Neural progenitor cell (in vitro differentiated cells): Measurements from ENCODE around the gene RASGEF1B. TPM values are rescaled to one million over a fixed set of nuclear protein-coding genes. Genes with fewer than 3 reads are reported as not detected.

ENCODE experiments used
- DNase-seq: peaks from one replicate; pipeline ENCODE4 v3.0.0-alpha.2; 2016; ENCODE audit warnings: low spot score
- H2AFZ ChIP-seq: fragments of 200-600 bp; sonication (generic); replicated peaks from 2 replicates; pipeline ENCODE4 v1.6.1; 2016; ENCODE audit warnings: antibody characterized with exemption
- H3F3A ChIP-seq: fragments of 200-600 bp; sonication (generic); 2 replicates; pipeline ENCODE4 v1.6.1; 2016; ENCODE audit warnings: antibody characterized with exemption, low read depth
- H3K27ac ChIP-seq: fragments of 200-600 bp; sonication (generic); 2 replicates; pipeline ENCODE4 v1.5.1; 2016; ENCODE audit warnings: mild to moderate bottlenecking
- H3K27me3 ChIP-seq: fragments of 200-600 bp; sonication (generic); 2 replicates; pipeline ENCODE4 v1.6.1; 2016; ENCODE audit warnings: mild to moderate bottlenecking, moderate library complexity
- H3K36me3 ChIP-seq: fragments of 200-600 bp; sonication (generic); 2 replicates; pipeline ENCODE4 v1.5.1; 2016
- H3K4me1 ChIP-seq: fragments of 200-600 bp; sonication (generic); 2 replicates; pipeline ENCODE4 v1.6.1; 2016; ENCODE audit warnings: mixed run types
- H3K4me2 ChIP-seq: fragments of 200-600 bp; sonication (generic); 2 replicates; pipeline ENCODE4 v1.6.1; 2016
- H3K4me3 ChIP-seq: fragments of 200-600 bp; sonication (generic); 2 replicates; pipeline ENCODE4 v1.5.1; 2016
- H3K79me2 ChIP-seq: fragments of 200-600 bp; sonication (generic); 2 replicates; pipeline ENCODE4 v1.6.1; 2016; ENCODE audit warnings: low read depth
- H3K9ac ChIP-seq: fragments of 200-600 bp; sonication (generic); 2 replicates; pipeline ENCODE4 v1.6.1; 2016
- H3K9me3 ChIP-seq: fragments of 200-600 bp; sonication (generic); 2 replicates; pipeline ENCODE4 v1.5.1; 2016; ENCODE audit warnings: low read depth
- H4K20me1 ChIP-seq: fragments of 200-600 bp; sonication (generic); 2 replicates; pipeline ENCODE4 v1.6.1; 2016; ENCODE audit warnings: low read depth
- H3K27ac Mint-ChIP-seq: 3 replicates; pipeline ENCODE4 v1.8.0; 2021; ENCODE audit warnings: mixed read lengths
- H3K27me3 Mint-ChIP-seq: 2 replicates; pipeline ENCODE4 v1.8.0; 2022; ENCODE audit warnings: low read depth, mild to moderate bottlenecking, inconsistent platforms, moderate library complexity, mixed read lengths; ENCODE audit not compliant: insufficient read depth
- H3K36me3 Mint-ChIP-seq: 3 replicates; pipeline ENCODE4 v1.8.0; 2021; ENCODE audit warnings: mixed read lengths
- H3K4me1 Mint-ChIP-seq: 3 replicates; pipeline ENCODE4 v1.8.0; 2021; ENCODE audit warnings: mixed read lengths
- H3K4me3 Mint-ChIP-seq: 3 replicates; pipeline ENCODE4 v1.8.0; 2021; ENCODE audit warnings: mild to moderate bottlenecking, moderate library complexity, mixed read lengths
- H3K9me3 Mint-ChIP-seq: 3 replicates; pipeline ENCODE4 v1.8.0; 2020; ENCODE audit warnings: mixed read lengths
- EZH2 ChIP-seq: fragments of 200-600 bp; sonication (generic); IDR thresholded peaks from 2 replicates; pipeline ENCODE4 v1.6.1; 2017; ENCODE audit warnings: antibody characterized with exemption, mild to moderate bottlenecking, moderate library complexity
- EZH2phosphoT487 ChIP-seq: fragments of 200-600 bp; sonication (generic); IDR thresholded peaks from 2 replicates; pipeline ENCODE4 v1.6.1; 2017; ENCODE audit warnings: antibody characterized with exemption
- total RNA-seq: library from RNA; depleted of rRNA; stranded (reverse); fragments of >200 nt; gene quantifications from 2 replicates; pipeline ENCODE4 v1.2.3, GENCODE V29; 2015; ENCODE audit warnings: low replicate concordance
- TF ChIP-seq, protein P1 (sequence below): fragments of 200-600 bp; sonication (generic); IDR thresholded peaks from 2 replicates; pipeline ENCODE4 v1.5.1; 2017; ENCODE audit warnings: antibody characterized with exemption, mild to moderate bottlenecking

RASGEF1B gene
- total RNA-seq, 1 donor from 2014 or later, result 9.4 TPM

DNA sequence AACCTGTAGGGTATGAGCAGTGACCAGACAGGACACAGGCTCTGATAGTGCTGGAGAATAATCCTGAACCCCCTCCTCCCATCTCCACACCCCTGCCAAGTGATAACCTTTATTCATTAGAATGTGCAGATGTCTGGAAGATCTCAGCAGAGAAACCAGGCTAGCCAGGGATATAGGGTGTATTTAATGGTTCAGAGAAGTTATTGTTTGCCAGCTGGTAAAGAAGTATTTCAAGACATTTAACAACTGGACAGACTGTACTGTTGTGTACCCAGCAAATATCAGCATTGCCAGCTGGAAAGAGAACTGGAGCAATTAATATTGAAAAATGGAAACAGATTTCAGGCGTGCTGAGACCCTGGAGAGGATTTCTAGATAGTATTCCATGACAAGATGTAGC lies 94.5 kb downstream of the RASGEF1B start:
- Mint-ChIP-seq H3K9me3 (no peaks in the 10 kb centered on the region), H3K27ac (no peak overlapping the region), H3K27me3 (no peaks in the 10 kb centered on the region), H3K4me1 (no peaks in the 10 kb centered on the region), H3K36me3 (no peaks in the 10 kb centered on the region), H3K4me3 (no peak overlapping the region)
- H3K36me3 ChIP-seq, result no peaks in the 10 kb centered on the region
- no peak for DNase-seq
- H3K27ac ChIP-seq, result no peak overlapping the region
- H3K9me3 ChIP-seq, result no peaks in the 10 kb centered on the region
- H3K79me2 ChIP-seq, result no peaks in the 10 kb centered on the region
- no peaks in the 10 kb centered on the region for H4K20me1 ChIP-seq
- TF ChIP-seq EZH2phosphoT487, result no peak
- TF ChIP-seq EZH2, result no peak
- TF ChIP-seq, protein P1, sequence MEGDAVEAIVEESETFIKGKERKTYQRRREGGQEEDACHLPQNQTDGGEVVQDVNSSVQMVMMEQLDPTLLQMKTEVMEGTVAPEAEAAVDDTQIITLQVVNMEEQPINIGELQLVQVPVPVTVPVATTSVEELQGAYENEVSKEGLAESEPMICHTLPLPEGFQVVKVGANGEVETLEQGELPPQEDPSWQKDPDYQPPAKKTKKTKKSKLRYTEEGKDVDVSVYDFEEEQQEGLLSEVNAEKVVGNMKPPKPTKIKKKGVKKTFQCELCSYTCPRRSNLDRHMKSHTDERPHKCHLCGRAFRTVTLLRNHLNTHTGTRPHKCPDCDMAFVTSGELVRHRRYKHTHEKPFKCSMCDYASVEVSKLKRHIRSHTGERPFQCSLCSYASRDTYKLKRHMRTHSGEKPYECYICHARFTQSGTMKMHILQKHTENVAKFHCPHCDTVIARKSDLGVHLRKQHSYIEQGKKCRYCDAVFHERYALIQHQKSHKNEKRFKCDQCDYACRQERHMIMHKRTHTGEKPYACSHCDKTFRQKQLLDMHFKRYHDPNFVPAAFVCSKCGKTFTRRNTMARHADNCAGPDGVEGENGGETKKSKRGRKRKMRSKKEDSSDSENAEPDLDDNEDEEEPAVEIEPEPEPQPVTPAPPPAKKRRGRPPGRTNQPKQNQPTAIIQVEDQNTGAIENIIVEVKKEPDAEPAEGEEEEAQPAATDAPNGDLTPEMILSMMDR, result no peak
- no peaks in the 10 kb centered on the region for H3K4me1 ChIP-seq
- no peaks in the 10 kb centered on the region for H3F3A ChIP-seq
- H2AFZ ChIP-seq, result no peak overlapping the region
- no peak overlapping the region for H3K4me2 ChIP-seq
- no peak overlapping the region for H3K9ac ChIP-seq
- H3K27me3 ChIP-seq, result no peaks in the 10 kb centered on the region
- no peak overlapping the region for H3K4me3 ChIP-seq

DNA sequence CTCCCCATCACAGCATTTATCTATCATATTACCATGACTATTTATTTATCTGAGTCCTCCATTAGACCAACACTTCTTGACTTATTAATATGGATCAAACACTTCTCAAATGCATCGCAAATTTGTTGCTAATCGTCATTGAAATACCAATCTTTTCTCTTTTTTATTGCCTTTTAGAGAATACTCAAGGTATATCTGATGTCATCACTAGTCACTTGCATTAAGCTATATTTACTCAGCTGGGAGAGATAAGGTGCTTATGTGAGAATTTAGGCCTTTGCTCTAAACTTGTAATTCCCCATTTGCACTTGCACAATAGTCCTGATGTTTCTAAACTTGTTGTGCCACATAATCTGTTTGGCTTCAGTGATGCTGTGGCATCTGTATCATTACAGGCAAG lies 95.0 kb downstream of the RASGEF1B start:
- Mint-ChIP-seq H3K27ac (no peak overlapping the region), H3K4me3 (no peak overlapping the region), H3K36me3 (no peaks in the 10 kb centered on the region), H3K9me3 (no peaks in the 10 kb centered on the region), H3K27me3 (no peaks in the 10 kb centered on the region), H3K4me1 (no peaks in the 10 kb centered on the region)
- no peaks in the 10 kb centered on the region for H3F3A ChIP-seq
- H3K9me3 ChIP-seq, result no peaks in the 10 kb centered on the region
- no peak overlapping the region for H3K4me2 ChIP-seq
- H2AFZ ChIP-seq, result no peak overlapping the region
- H3K27ac ChIP-seq, result no peak overlapping the region
- H3K36me3 ChIP-seq, result no peaks in the 10 kb centered on the region
- no peaks in the 10 kb centered on the region for H4K20me1 ChIP-seq
- no peak overlapping the region for H3K9ac ChIP-seq
- no peak overlapping the region for H3K4me3 ChIP-seq
- no peaks in the 10 kb centered on the region for H3K4me1 ChIP-seq
- no peaks in the 10 kb centered on the region for H3K79me2 ChIP-seq
- no peak for DNase-seq
- TF ChIP-seq EZH2phosphoT487, result no peak
- no peaks in the 10 kb centered on the region for H3K27me3 ChIP-seq
